B cell (primary cell): Measurements from ENCODE around the gene SPOP. TPM values are rescaled to one million over a fixed set of nuclear protein-coding genes. Genes with fewer than 3 reads are reported as not detected.

Experiments used
- ATAC-seq: fragments of 200-7000 bp; cut with Tn5 transposase; one replicate; pipeline ENCODE4 v1.10.0; 2021; ENCODE audit warnings: low read depth, mild to moderate bottlenecking, moderate number of reproducible peaks, moderate library complexity
- CTCF ChIA-PET: fragments of 350-600 bp; sonication (Branson Sonifier 250); formaldehyde crosslinking; loops from one replicate; lab custom pipeline; 2021; ENCODE audit warnings: antibody characterized with exemption, inconsistent platforms; lab: Charles Lee
- POLR2A ChIA-PET: fragments of 350-600 bp; sonication (Branson Sonifier 250); formaldehyde crosslinking; loops from one replicate; lab custom pipeline; 2021; ENCODE audit warnings: antibody characterized with exemption; lab: Charles Lee
- DNase-seq: peaks from one replicate; pipeline ENCODE4 v3.0.0; 2013
- H2AFZ ChIP-seq: 2 replicates; pipeline ENCODE4 v1.6.1; 2012; ENCODE audit warnings: mild to moderate bottlenecking, low read depth, low read length; ENCODE audit not compliant: insufficient read depth, poor library complexity, severe bottlenecking
- H3K27ac ChIP-seq, 2 donors: 1 replicate in 1 of 2; 2 replicates in 1 of 2; pipeline ENCODE4 v1.5.1; 2012 to 2013; ENCODE audit warnings: low read length in 2 of 2, mild to moderate bottlenecking in 2 of 2, moderate library complexity in 1 of 2
- H3K27me3 ChIP-seq, 4 experiments: fragments of 200-600 bp in 1 of 4; sonication (generic) in 1 of 4; replicated peaks in 1 of 4; 1 replicate in 2 of 4; 2 replicates in 2 of 4; pipeline versions ENCODE4 v1.6.1 to v1.7.0; 2013 to 2016; ENCODE audit warnings: low read length in 3 of 4, mild to moderate bottlenecking in 2 of 4, mixed read lengths in 1 of 4, moderate library complexity in 1 of 4; ENCODE audit not compliant: insufficient read depth in 4 of 4, control insufficient read depth in 3 of 4; ENCODE audit errors: control extremely low read depth in 1 of 4
- H3K36me3 ChIP-seq, 2 experiments: replicated peaks in 1 of 2; 1 replicate in 1 of 2; 2 replicates in 1 of 2; pipeline versions ENCODE4 v1.6.1 to v1.7.1; 2013; ENCODE audit warnings: low read length in 1 of 2; ENCODE audit not compliant: insufficient read depth in 2 of 2, control insufficient read depth in 1 of 2; ENCODE audit errors: control extremely low read depth in 1 of 2, extremely low read depth in 1 of 2
- H3K4me1 ChIP-seq, 2 donors: fragments of 200-600 bp in 1 of 2; sonication (generic) in 1 of 2; 1 replicate in 1 of 2; 2 replicates in 1 of 2; pipeline versions ENCODE4 v1.5.1 to v1.6.1; 2013 to 2017; ENCODE audit warnings: low read length in 2 of 2; ENCODE audit not compliant: control insufficient read depth in 2 of 2, insufficient read depth in 2 of 2
- H3K4me2 ChIP-seq: replicated peaks from 2 replicates; pipeline ENCODE3; 2012; ENCODE audit warnings: mild to moderate bottlenecking, low read depth, low read length; ENCODE audit not compliant: poor library complexity, severe bottlenecking
- H3K4me3 ChIP-seq, 5 experiments: fragments of 200-600 bp in 1 of 5; sonication (generic) in 1 of 5; 1 replicate in 3 of 5; 2 replicates in 2 of 5; pipeline versions ENCODE4 v1.5.1 to v1.7.0; 2011 to 2016; ENCODE audit warnings: low read length in 4 of 5, mild to moderate bottlenecking in 4 of 5, low read depth in 2 of 5, control low read depth in 1 of 5, moderate library complexity in 1 of 5; ENCODE audit not compliant: insufficient read depth in 1 of 5; ENCODE audit errors: control extremely low read depth in 1 of 5, extremely low read depth in 1 of 5
- H3K79me2 ChIP-seq: fragments of 200-600 bp; sonication (generic); one replicate; pipeline ENCODE4 v1.6.0; 2016; ENCODE audit warnings: low read length; ENCODE audit not compliant: control insufficient read depth, insufficient read depth
- H3K9ac ChIP-seq: fragments of 200-600 bp; sonication (generic); 2 replicates; pipeline ENCODE4 v1.6.1; 2017; ENCODE audit warnings: mild to moderate bottlenecking, low read length, moderate library complexity
- H3K9me3 ChIP-seq, 3 donors: one replicate each; pipeline versions ENCODE4 v1.6.1 to v1.7.1; 2013; ENCODE audit warnings: low read length in 2 of 3; ENCODE audit not compliant: control insufficient read depth in 2 of 3, insufficient read depth in 1 of 3; ENCODE audit errors: control extremely low read depth in 1 of 3
- H4K20me1 ChIP-seq: 2 replicates; pipeline ENCODE4 v1.6.0; 2012; ENCODE audit warnings: mild to moderate bottlenecking, low read length; ENCODE audit not compliant: insufficient read depth, control insufficient read depth, poor library complexity, severe bottlenecking
- H3K27ac Mint-ChIP-seq: one replicate; pipeline ENCODE4 v1.8.0; 2021; ENCODE audit warnings: mixed read lengths
- H3K27me3 Mint-ChIP-seq: one replicate; pipeline ENCODE4 v1.8.0; 2021; ENCODE audit warnings: mixed read lengths
- H3K4me1 Mint-ChIP-seq: one replicate; pipeline ENCODE4 v1.8.0; 2021; ENCODE audit warnings: mixed read lengths
- H3K4me3 Mint-ChIP-seq: one replicate; pipeline ENCODE4 v1.8.0; 2021; ENCODE audit warnings: mixed read lengths
- H3K9me3 Mint-ChIP-seq: one replicate; pipeline ENCODE4 v1.8.0; 2022; ENCODE audit warnings: mixed read lengths; ENCODE audit not compliant: insufficient read depth
- EZH2 ChIP-seq: IDR thresholded peaks from 2 replicates; pipeline ENCODE4 v1.6.1; 2012; ENCODE audit warnings: borderline replicate concordance, low read depth, mild to moderate bottlenecking, moderate library complexity, low read length; ENCODE audit not compliant: insufficient read depth, poor library complexity, severe bottlenecking
- WGBS: methylation state at CpG from one replicate; pipeline ENCODE4 v1.1.5; 2013; ENCODE audit warnings: missing lambda C conversion rate; ENCODE audit not compliant: insufficient coverage; 5-methylcytosine and 5-hydroxymethylcytosine counted together
- intact Hi-C: fragments of 100-400 bp; cut with micrococcal nuclease; formaldehyde crosslinking; loops from one replicate; pipeline ENCODE4 v1.10.0; 2022
- polyA plus RNA-seq: library from polyadenylated mRNA; depleted of rRNA; stranded (reverse); fragments of >200 nt; gene quantifications from 2 replicates; pipeline ENCODE4 v1.2.3, GENCODE V29; 2012
- total RNA-seq, 2 donors: library from RNA; stranded (reverse); fragments of 120-200 nt in 1 of 2; gene quantifications; 1 replicate in 1 of 2; 2 replicates in 1 of 2; pipeline versions ENCODE4 v1.2.3 to v1.2.4, GENCODE V29; 2013 to 2022
- TF ChIP-seq, protein P1 (sequence below): fragments of 200-600 bp; IDR thresholded peaks from one replicate; pipeline ENCODE4 v1.8.0; 2022; ENCODE audit warnings: antibody characterized with exemption, mild to moderate bottlenecking

SPOP gene
- total and polyA plus RNA-seq, 2 donors (not counting 1 experiment from before 2014, with no cell fraction given), result 27.0 to 72.1 TPM

DNA sequence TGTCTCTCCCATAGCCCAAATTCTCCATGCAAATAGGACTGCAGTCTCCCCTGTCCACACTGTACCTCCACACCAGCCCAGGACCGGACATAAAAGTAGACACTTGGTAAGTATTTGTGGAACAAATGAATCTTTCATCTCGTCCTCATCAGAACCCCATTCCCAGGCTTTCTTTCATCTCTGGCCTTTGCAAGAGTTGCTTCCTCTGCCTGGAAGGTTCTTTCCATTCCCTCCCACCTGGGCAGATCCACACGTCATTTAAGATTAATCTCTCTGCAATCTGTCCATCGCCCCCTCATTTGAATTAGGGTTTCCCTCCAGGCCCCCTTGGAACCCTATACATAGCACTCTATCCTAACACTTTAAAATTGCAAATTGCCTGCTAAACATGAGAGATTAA is 106.1 kb downstream of the SPOP start:
- Histone ChIP-seq H4K20me1 (no peaks in the 10 kb centered on the region), H3K4me3 (no peak overlapping the region), H3K27me3 (peaks cover 0 to 67% (median 24%) of the 10 kb centered on the region in 4 experiments), H3K4me2 (no peak overlapping the region), H2AFZ (no peak overlapping the region), H3K9ac (no peak overlapping the region), H3K36me3 (no peaks in the 10 kb centered on the region), H3K4me1 (peaks cover 22 to 32% of the 10 kb centered on the region in 2 donors), H3K79me2 (no peaks in the 10 kb centered on the region), H3K9me3 (peaks cover 0 to 9% (median 0%) of the 10 kb centered on the region in 3 donors), H3K27ac (no peak overlapping the region)
- no peak for TF ChIP-seq EZH2
- TF ChIP-seq, protein P1, sequence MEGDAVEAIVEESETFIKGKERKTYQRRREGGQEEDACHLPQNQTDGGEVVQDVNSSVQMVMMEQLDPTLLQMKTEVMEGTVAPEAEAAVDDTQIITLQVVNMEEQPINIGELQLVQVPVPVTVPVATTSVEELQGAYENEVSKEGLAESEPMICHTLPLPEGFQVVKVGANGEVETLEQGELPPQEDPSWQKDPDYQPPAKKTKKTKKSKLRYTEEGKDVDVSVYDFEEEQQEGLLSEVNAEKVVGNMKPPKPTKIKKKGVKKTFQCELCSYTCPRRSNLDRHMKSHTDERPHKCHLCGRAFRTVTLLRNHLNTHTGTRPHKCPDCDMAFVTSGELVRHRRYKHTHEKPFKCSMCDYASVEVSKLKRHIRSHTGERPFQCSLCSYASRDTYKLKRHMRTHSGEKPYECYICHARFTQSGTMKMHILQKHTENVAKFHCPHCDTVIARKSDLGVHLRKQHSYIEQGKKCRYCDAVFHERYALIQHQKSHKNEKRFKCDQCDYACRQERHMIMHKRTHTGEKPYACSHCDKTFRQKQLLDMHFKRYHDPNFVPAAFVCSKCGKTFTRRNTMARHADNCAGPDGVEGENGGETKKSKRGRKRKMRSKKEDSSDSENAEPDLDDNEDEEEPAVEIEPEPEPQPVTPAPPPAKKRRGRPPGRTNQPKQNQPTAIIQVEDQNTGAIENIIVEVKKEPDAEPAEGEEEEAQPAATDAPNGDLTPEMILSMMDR, result no peak
- intact Hi-C loops, result no loop called here
- POLR2A ChIA-PET, result no interaction called here
- Mint-ChIP-seq H3K27ac (no peak overlapping the region), H3K4me3 (peak overlapping the region; percentile 88), H3K4me1 (peaks cover 24% of the 10 kb centered on the region), H3K9me3 (no peaks in the 10 kb centered on the region), H3K27me3 (peaks cover 46% of the 10 kb centered on the region)
- ATAC-seq, result no peak
- no peak for DNase-seq
- WGBS, result 67% methylated on average over 3 of the region's 4 CpGs
- CTCF ChIA-PET, result interaction anchor here (0.6 to 17.7 kb wide), 12 partner anchors 10 to 1267 kb away, joined by 3 to 485 read pairs (median 4); partner anchors contain the start of gene SLC35B1

DNA sequence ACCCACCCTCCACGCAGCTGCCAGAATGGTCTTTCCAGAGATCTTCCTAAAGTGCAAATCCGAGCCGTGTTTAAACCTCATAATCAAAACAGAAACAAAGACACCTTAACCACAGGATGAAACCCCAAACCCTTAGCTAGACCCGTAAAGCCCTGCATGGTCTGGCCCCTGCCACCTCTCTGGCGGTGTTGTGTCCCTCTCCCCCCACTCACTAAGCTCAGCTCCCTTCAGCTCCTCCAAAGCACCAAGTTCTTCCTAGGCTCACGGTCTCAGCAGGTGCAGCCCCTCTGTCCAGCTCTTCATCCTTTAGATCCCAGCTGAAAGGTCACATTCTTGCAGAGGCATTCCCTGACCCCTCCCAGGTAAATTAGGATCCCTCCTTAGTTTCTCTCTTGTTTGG is 106.6 kb downstream of the SPOP start:
- peak overlapping the region; percentile 42 for H3K27ac Mint-ChIP-seq
- no peak overlapping the region for H3K27ac ChIP-seq
- DNase-seq (no peak), ATAC-seq (no peak)
- 82% methylated on average over 6 of the region's 6 CpGs for WGBS
- H3K27me3 ChIP-seq, result peaks cover 0 to 65% (median 22%) of the 10 kb centered on the region in 4 experiments
- H3K4me3 ChIP-seq, result no peak overlapping the region
- peaks cover 23% of the 10 kb centered on the region for H3K4me1 Mint-ChIP-seq
- no peaks in the 10 kb centered on the region for H4K20me1 ChIP-seq
- no peak overlapping the region for H3K4me2 ChIP-seq
- no peak overlapping the region for H2AFZ ChIP-seq
- no peak overlapping the region for H3K9ac ChIP-seq
- intact Hi-C loops, result no loop called here
- no peaks in the 10 kb centered on the region for H3K9me3 Mint-ChIP-seq
- TF ChIP-seq EZH2, result no peak
- TF ChIP-seq, protein P1, result no peak
- ChIA-PET CTCF (interaction anchor here (0.8 to 17.7 kb wide), 11 partner anchors 9 to 1267 kb away, joined by 3 to 485 read pairs (median 4); partner anchors contain the start of gene SLC35B1), POLR2A (no interaction called here)
- peak overlapping the region; percentile 88 for H3K4me3 Mint-ChIP-seq
- H3K79me2 ChIP-seq, result no peaks in the 10 kb centered on the region
- H3K36me3 ChIP-seq, result no peaks in the 10 kb centered on the region
- peaks cover 47% of the 10 kb centered on the region for H3K27me3 Mint-ChIP-seq
- H3K4me1 ChIP-seq, result peaks cover 17 to 28% of the 10 kb centered on the region in 2 donors
- peaks cover 0 to 6% (median 0%) of the 10 kb centered on the region in 3 donors for H3K9me3 ChIP-seq
